Mucosa of stomach (tissue), 1 donor: ENCODE results near the gene AEN.
"Not testable (repeated sequence)": the region's sequence is repeated elsewhere in the genome, so short reads cannot be mapped to it uniquely, and the experiment has no call there.

Experiments
- H3K27me3 ChIP-seq: one replicate; pipeline ENCODE4 v1.7.0; 2013; ENCODE audit warnings: mild to moderate bottlenecking, low read length; ENCODE audit not compliant: control insufficient read depth, insufficient read depth
- H3K36me3 ChIP-seq: one replicate; pipeline ENCODE4 v1.7.0; 2013; ENCODE audit warnings: low read length; ENCODE audit not compliant: control insufficient read depth, insufficient read depth
- H3K4me1 ChIP-seq: one replicate; pipeline ENCODE4 v1.7.0; 2013; ENCODE audit warnings: mild to moderate bottlenecking, low read length; ENCODE audit not compliant: control insufficient read depth, insufficient read depth
- H3K4me3 ChIP-seq: one replicate; pipeline ENCODE4 v1.7.0; 2013; ENCODE audit warnings: low read length
- H3K9ac ChIP-seq: one replicate; pipeline ENCODE4 v1.7.0; 2013; ENCODE audit warnings: mild to moderate bottlenecking, low read length, moderate library complexity
- H3K9me3 ChIP-seq: one replicate; pipeline ENCODE4 v1.7.0; 2013; ENCODE audit warnings: mild to moderate bottlenecking, low read length, moderate library complexity; ENCODE audit not compliant: control insufficient read depth
- donor health status: Pancreatic carcinoma.

AEN gene

DNA sequence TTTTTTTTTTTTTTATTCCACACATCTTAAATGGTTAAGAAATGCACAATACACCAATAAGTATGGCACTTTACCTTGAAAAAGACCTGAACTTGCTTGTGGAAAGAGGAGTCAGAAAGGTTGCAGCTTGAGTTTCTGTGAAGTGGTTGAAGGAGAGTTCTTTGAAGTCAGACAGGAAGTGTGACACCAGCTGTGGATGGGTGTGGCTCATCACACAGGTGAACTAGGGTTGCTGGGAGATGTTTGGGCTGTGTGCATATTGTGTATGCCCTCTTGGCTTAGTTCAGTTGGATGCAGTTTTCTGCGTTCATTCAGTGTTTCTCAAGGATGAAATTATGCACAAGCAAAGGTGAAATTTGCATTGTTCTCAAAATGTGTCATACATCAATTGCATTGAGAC, 6.3 kb downstream of the AEN start:
- H3K36me3 ChIP-seq: no peaks in the 10 kb centered on the region
- no peaks in the 10 kb centered on the region for H3K27me3 ChIP-seq
- H3K4me1 ChIP-seq: peaks cover 52% of the 10 kb centered on the region

DNA sequence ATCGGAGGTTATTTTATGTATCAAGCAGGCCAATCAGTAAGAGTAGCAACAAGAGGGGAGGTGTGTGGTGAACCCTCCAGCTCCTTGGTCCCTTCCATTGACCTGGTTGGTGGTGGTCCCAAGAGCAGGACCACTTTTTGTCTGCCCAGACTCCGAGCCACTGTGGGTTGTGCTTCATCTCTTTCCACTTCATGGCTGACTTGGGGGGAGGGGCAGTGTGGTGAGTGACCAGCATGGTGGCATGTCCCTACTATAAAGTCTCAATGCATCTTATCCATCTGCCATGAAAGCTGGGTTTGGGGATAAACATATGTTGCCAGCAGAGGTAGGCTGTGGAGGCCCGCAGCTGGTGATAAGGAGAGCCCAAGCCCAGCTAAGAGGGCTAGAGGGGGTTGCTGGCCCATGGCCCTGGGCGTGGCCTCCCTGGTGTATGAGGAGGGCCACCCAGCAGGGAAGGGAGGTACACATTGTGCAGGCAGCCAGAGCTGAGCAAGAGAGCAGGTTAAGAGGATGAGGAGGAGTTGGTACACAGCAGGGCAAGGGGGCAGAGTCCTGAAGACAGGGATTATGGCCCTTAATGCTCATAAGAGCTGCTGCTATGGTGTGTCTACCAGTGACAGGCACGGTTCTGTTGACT, 7.0 kb downstream of the AEN start:
- H3K9ac ChIP-seq: no peak overlapping the region
- H3K27me3 ChIP-seq: no peaks in the 10 kb centered on the region
- no peak overlapping the region for H3K4me3 ChIP-seq
- no peaks in the 10 kb centered on the region for H3K9me3 ChIP-seq
- H3K36me3 ChIP-seq: no peaks in the 10 kb centered on the region
- peaks cover 45% of the 10 kb centered on the region for H3K4me1 ChIP-seq

More for the DNA sequence above, 6.3 kb downstream of the AEN start:
- Histone ChIP-seq H3K4me3 (no peak overlapping the region), H3K9me3 (no peaks in the 10 kb centered on the region), H3K9ac (no peak overlapping the region)

GRCh38 chr15:88629071-88629470, 7.9 kb downstream of the AEN start:
- Histone ChIP-seq H3K9me3 (no peaks in the 10 kb centered on the region), H3K9ac (no peak overlapping the region), H3K36me3 (no peaks in the 10 kb centered on the region)

GRCh38 chr15:88630141-88630721, 9.1 kb downstream of the AEN start:
- no peak overlapping the region for H3K9ac ChIP-seq
- no peaks in the 10 kb centered on the region for H3K27me3 ChIP-seq
- H3K36me3 ChIP-seq: no peaks in the 10 kb centered on the region
- no peak overlapping the region for H3K4me3 ChIP-seq
- peaks cover 26% of the 10 kb centered on the region for H3K4me1 ChIP-seq
- no peaks in the 10 kb centered on the region for H3K9me3 ChIP-seq

More at GRCh38 chr15:88629071-88629470, 7.9 kb downstream of the AEN start:
- Histone ChIP-seq H3K4me1 (peaks cover 38% of the 10 kb centered on the region), H3K4me3 (no peak overlapping the region), H3K27me3 (no peaks in the 10 kb centered on the region)

DNA sequence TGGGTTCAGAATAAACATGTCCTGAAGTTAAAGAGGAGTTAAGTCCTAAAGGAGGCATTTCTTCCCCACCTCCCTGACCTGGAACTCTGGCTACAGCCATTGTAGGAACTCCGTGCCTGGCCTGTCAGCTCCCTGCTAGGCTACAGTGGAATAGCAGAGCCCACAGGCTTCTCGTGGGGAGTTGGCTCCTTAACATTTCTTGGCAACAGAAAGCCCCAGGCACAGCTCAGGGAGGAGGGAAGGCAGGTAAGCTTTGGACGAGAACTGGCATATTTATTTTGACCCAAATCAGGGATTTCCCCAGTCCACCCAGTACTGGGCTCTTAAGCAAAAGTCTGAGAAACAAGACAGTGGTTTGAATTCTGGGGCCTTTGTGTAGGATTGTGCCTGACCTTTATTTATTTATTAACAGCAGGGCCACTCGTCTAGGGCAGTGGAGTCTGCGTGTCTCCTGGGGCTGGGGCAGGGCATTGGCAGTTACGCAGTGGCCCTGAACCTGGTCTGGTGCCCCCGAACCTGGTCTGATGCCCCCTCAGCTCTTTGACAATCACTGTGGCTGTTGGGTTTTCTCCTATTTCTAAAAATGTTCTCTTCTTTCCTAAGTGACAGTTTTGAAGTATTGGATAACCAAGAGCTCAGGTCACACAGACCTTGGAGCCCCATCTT, 9.8 kb downstream of the AEN start:
- Histone ChIP-seq H3K27me3 (no peaks in the 10 kb centered on the region), H3K36me3 (no peaks in the 10 kb centered on the region), H3K9ac (no peak overlapping the region), H3K9me3 (no peaks in the 10 kb centered on the region), H3K4me1 (peaks cover 30% of the 10 kb centered on the region), H3K4me3 (no peak overlapping the region)

- Histone ChIP-seq H3K4me1 (peaks cover 37% of the 10 kb centered on the region), H3K36me3 (no peaks in the 10 kb centered on the region), H3K9ac (no peak overlapping the region)
These were observed 10.4 kb downstream of the AEN start for GRCh38 chr15:88631464-88632028.

GRCh38 chr15:88632797-88633196, 11.7 kb downstream of the AEN start:
- H3K9me3 ChIP-seq, H3K27me3 ChIP-seq, H3K36me3 ChIP-seq, H3K9ac ChIP-seq, H3K4me3 ChIP-seq: not testable (repeated sequence)
- H3K4me1 ChIP-seq: peaks cover 43% of the 10 kb centered on the region

More at GRCh38 chr15:88631464-88632028, 10.4 kb downstream of the AEN start:
- Histone ChIP-seq H3K4me3 (no peak overlapping the region), H3K27me3 (no peaks in the 10 kb centered on the region), H3K9me3 (no peaks in the 10 kb centered on the region)

- Histone ChIP-seq H3K9ac (no peak overlapping the region), H3K36me3 (no peaks in the 10 kb centered on the region), H3K27me3 (no peaks in the 10 kb centered on the region), H3K4me1 (peaks cover 46% of the 10 kb centered on the region), H3K9me3 (no peaks in the 10 kb centered on the region), H3K4me3 (no peak overlapping the region)
These were observed 13.3 kb downstream of the AEN start for GRCh38 chr15:88634449-88634848.

DNA sequence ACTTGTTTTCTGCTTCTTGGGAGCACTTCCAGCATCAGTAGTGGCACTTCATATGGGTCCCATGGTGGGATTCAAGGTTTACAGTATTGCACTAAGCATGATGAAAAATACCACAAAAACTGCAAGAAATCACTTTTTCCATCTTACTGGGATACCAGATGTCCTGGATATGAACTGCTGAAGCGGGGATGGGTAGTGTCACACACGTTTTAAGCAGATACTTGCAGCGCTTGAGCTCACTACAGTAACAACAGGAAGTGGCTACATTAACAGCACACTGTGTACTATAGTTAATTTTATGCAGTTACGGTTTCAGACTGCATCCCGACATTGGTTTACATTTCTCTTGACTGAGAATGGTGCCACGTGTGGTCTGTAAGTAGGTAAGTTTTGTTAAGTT, 14.2 kb downstream of the AEN start:
- Histone ChIP-seq H3K9me3 (no peaks in the 10 kb centered on the region), H3K27me3 (no peaks in the 10 kb centered on the region), H3K9ac (no peak overlapping the region), H3K4me3 (no peak overlapping the region), H3K4me1 (peaks cover 50% of the 10 kb centered on the region), H3K36me3 (no peaks in the 10 kb centered on the region)

- no peak overlapping the region for H3K4me3 ChIP-seq
- H3K9ac ChIP-seq: peak overlapping the region; percentile 60
- no peaks in the 10 kb centered on the region for H3K36me3 ChIP-seq
- peaks cover 51% of the 10 kb centered on the region for H3K4me1 ChIP-seq
- H3K27me3 ChIP-seq: no peaks in the 10 kb centered on the region
- no peaks in the 10 kb centered on the region for H3K9me3 ChIP-seq
These were observed 14.9 kb downstream of the AEN start for GRCh38 chr15:88636050-88636449.

GRCh38 chr15:88636654-88637053, 15.5 kb downstream of the AEN start:
- no peaks in the 10 kb centered on the region for H3K36me3 ChIP-seq
- peaks cover 53% of the 10 kb centered on the region for H3K4me1 ChIP-seq
- peak overlapping the region; percentile 60 for H3K9ac ChIP-seq

GRCh38 chr15:88637436-88637835, 16.3 kb downstream of the AEN start:
- Histone ChIP-seq H3K9ac (peak overlapping the region; percentile 92), H3K4me1 (peaks cover 53% of the 10 kb centered on the region), H3K36me3 (no peaks in the 10 kb centered on the region), H3K27me3 (no peaks in the 10 kb centered on the region), H3K9me3 (no peaks in the 10 kb centered on the region), H3K4me3 (no peak overlapping the region)

More at GRCh38 chr15:88636654-88637053, 15.5 kb downstream of the AEN start:
- Histone ChIP-seq H3K4me3 (no peak overlapping the region), H3K9me3 (no peaks in the 10 kb centered on the region), H3K27me3 (no peaks in the 10 kb centered on the region)
